ENCODE measurements around the gene ITGB8.

ITGB8 gene

GRCh38 chr7:20444030-20444800 is 113.5 kb downstream of the ITGB8 start:
- H3K4me1 ChIP-seq (ENCODE audit: control insufficient read depth in 5 of 5, insufficient read depth in 5 of 5, low read length in 5 of 5): no peaks in the 10 kb centered on the region
- peaks cover 0 to 11% (median 6%) of the 10 kb centered on the region in 5 donors for H3K9me3 ChIP-seq (ENCODE audit: control insufficient read depth in 5 of 5, low read length in 5 of 5)
- no peak overlapping the region for H3K9ac ChIP-seq (ENCODE audit: low read length in 5 of 5)
- no peak overlapping the region for H3K27ac ChIP-seq (ENCODE audit: low read depth, low read length)
- no peaks in the 10 kb centered on the region for H3K36me3 ChIP-seq (ENCODE audit: control insufficient read depth in 5 of 5, insufficient read depth in 5 of 5, low read length in 5 of 5)
- no peak overlapping the region for H3K4me3 ChIP-seq (ENCODE audit: low read depth in 1 of 5, low read length in 5 of 5)
- H3K27me3 ChIP-seq (ENCODE audit: control insufficient read depth in 5 of 5, insufficient read depth in 4 of 5, low read length in 5 of 5): peaks cover 0 to 2% (median 0%) of the 10 kb centered on the region in 5 donors

DNA sequence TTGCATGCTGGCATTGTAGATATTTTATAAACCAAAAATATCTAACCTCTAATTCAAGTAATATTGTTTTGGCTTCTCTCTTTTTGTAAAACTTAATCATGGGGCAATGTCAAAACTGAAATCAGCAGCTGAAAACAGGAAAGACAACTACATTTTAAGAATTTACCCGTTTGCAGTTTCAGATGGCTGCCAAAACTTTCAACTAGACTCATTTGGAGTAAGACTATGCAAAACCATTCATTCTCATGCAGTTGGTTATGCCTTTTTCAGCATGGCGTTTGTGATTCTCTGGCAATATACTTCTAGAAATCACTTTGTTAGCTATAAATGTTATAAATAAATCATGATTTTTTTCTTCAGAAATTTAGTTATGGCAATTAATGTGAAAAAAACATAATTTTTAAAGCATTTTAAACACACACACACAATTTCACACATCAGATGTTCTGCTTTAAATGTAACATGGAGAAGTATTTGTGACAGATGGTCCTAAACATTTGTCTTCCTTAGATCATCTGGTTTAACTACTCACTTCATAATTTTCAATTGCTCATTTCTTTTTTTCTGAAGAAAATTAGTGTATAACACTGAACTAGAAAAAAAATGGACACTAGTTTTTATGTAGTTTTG is 116.4 kb downstream of the ITGB8 start:
- Histone ChIP-seq H3K9ac (ENCODE audit: low read length in 5 of 5) (no peak overlapping the region), H3K36me3 (ENCODE audit: control insufficient read depth in 5 of 5, insufficient read depth in 5 of 5, low read length in 5 of 5) (no peaks in the 10 kb centered on the region), H3K27me3 (ENCODE audit: control insufficient read depth in 5 of 5, insufficient read depth in 4 of 5, low read length in 5 of 5) (peaks cover 0 to 3% (median 0%) of the 10 kb centered on the region in 5 donors), H3K4me3 (ENCODE audit: low read depth in 1 of 5, low read length in 5 of 5) (no peak overlapping the region), H3K4me1 (ENCODE audit: control insufficient read depth in 5 of 5, insufficient read depth in 5 of 5, low read length in 5 of 5) (no peaks in the 10 kb centered on the region), H3K27ac (ENCODE audit: low read depth, low read length) (no peak overlapping the region), H3K9me3 (ENCODE audit: control insufficient read depth in 5 of 5, low read length in 5 of 5) (peaks cover 0 to 11% (median 6%) of the 10 kb centered on the region in 5 donors)

DNA sequence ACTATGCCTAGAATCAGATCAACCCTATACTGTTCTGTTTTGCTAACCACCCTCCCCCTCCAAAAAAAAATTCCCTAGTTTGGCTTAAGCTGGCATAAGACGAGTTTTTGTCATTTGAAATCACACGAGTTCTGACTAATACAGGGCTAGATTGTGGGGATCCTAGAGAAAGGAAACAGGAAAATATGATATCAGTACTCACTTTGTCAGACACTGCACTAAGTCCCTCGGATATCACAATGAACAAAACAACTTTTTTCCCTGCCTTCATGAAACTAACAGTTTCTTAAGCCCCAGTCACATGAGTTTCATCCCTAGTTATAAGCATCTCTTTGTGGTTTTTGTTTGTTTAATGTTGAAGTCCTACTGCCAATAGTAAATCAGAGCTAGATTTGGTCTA is 118.5 kb downstream of the ITGB8 start:
- Histone ChIP-seq H3K9ac (ENCODE audit: low read length in 5 of 5) (no peak overlapping the region), H3K27me3 (ENCODE audit: control insufficient read depth in 5 of 5, insufficient read depth in 4 of 5, low read length in 5 of 5) (peaks cover 0 to 3% (median 0%) of the 10 kb centered on the region in 5 donors), H3K4me3 (ENCODE audit: low read depth in 1 of 5, low read length in 5 of 5) (no peak overlapping the region), H3K4me1 (ENCODE audit: control insufficient read depth in 5 of 5, insufficient read depth in 5 of 5, low read length in 5 of 5) (no peaks in the 10 kb centered on the region), H3K36me3 (ENCODE audit: control insufficient read depth in 5 of 5, insufficient read depth in 5 of 5, low read length in 5 of 5) (no peaks in the 10 kb centered on the region), H3K27ac (ENCODE audit: low read depth, low read length) (no peak overlapping the region), H3K9me3 (ENCODE audit: control insufficient read depth in 5 of 5, low read length in 5 of 5) (peaks cover 0 to 11% (median 6%) of the 10 kb centered on the region in 5 donors)

DNA sequence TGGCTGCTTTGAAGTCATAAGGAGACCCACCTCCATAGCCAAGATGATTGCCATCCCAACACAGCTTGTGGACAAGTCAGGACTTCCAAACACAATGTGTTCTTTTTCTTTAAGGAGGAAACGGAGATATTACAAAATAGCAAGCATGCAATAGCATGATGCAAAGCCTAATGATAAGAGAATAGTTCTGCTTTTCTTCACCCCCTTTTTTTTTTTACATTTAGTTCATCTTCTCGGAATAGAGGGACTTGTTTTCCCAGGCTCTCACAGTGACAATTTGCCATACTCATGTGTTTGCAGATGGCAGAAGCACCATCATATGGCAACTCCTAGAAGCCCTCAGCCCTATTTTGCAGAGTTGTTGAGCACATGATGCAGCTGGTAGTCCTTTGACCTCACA is 119.8 kb downstream of the ITGB8 start:
- Histone ChIP-seq H3K27me3 (ENCODE audit: control insufficient read depth in 5 of 5, insufficient read depth in 4 of 5, low read length in 5 of 5) (peaks cover 0 to 3% (median 0%) of the 10 kb centered on the region in 5 donors), H3K36me3 (ENCODE audit: control insufficient read depth in 5 of 5, insufficient read depth in 5 of 5, low read length in 5 of 5) (no peaks in the 10 kb centered on the region), H3K9me3 (ENCODE audit: control insufficient read depth in 5 of 5, low read length in 5 of 5) (peaks cover 0 to 5% (median 0%) of the 10 kb centered on the region in 5 donors), H3K4me1 (ENCODE audit: control insufficient read depth in 5 of 5, insufficient read depth in 5 of 5, low read length in 5 of 5) (no peaks in the 10 kb centered on the region), H3K27ac (ENCODE audit: low read depth, low read length) (no peak overlapping the region), H3K4me3 (ENCODE audit: low read depth in 1 of 5, low read length in 5 of 5) (no peak overlapping the region), H3K9ac (ENCODE audit: low read length in 5 of 5) (no peak overlapping the region)

DNA sequence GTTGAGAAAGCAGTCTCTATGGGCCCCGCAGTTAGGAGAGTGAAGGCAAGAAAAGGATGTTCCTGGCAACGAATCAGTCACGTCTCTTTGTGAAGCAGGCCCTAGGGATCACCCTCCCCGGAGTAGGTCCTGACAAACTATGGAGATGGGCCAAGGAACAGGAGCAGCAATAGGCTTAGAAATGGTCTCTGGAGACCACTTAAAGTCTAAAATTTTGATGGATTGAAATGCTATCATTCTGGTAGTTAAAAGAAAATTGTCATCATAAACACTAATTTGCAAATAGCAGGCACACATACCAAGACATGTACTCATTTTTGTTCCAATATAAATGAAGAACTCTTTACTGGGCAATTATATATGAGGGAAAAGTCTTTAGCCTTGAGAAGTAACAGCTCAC is 123.5 kb downstream of the ITGB8 start:
- Histone ChIP-seq H3K27ac (ENCODE audit: low read depth, low read length) (no peak overlapping the region), H3K9ac (ENCODE audit: low read length in 5 of 5) (no peak overlapping the region), H3K4me3 (ENCODE audit: low read depth in 1 of 5, low read length in 5 of 5) (no peak overlapping the region), H3K27me3 (ENCODE audit: control insufficient read depth in 5 of 5, insufficient read depth in 4 of 5, low read length in 5 of 5) (peaks cover 0 to 3% (median 0%) of the 10 kb centered on the region in 5 donors), H3K9me3 (ENCODE audit: control insufficient read depth in 5 of 5, low read length in 5 of 5) (no peaks in the 10 kb centered on the region), H3K36me3 (ENCODE audit: control insufficient read depth in 5 of 5, insufficient read depth in 5 of 5, low read length in 5 of 5) (no peaks in the 10 kb centered on the region), H3K4me1 (ENCODE audit: control insufficient read depth in 5 of 5, insufficient read depth in 5 of 5, low read length in 5 of 5) (no peaks in the 10 kb centered on the region)

DNA sequence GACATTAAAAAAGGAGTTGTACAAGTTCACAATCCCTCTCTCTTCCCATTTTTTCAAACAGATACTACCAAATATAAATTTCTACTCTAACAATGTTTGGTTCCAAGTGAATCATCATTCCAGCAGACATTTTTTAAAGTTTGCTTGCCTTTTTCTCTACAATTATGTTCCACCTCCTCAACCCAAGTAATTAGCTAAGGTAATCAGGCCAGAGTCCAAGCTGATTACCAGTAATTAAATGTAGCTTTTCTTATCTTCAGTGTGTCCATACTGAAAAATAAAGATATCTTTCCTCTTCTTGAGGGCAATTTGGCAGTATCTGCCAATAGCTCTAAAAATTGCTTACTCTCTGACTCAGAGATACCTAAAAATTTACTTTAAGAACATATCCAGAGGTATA is 126.0 kb downstream of the ITGB8 start:
- H3K27me3 ChIP-seq (ENCODE audit: control insufficient read depth in 5 of 5, insufficient read depth in 4 of 5, low read length in 5 of 5): no peaks in the 10 kb centered on the region
- no peak overlapping the region for H3K9ac ChIP-seq (ENCODE audit: low read length in 5 of 5)
- H3K4me1 ChIP-seq (ENCODE audit: control insufficient read depth in 5 of 5, insufficient read depth in 5 of 5, low read length in 5 of 5): no peaks in the 10 kb centered on the region
- no peaks in the 10 kb centered on the region for H3K36me3 ChIP-seq (ENCODE audit: control insufficient read depth in 5 of 5, insufficient read depth in 5 of 5, low read length in 5 of 5)
- no peaks in the 10 kb centered on the region for H3K9me3 ChIP-seq (ENCODE audit: control insufficient read depth in 5 of 5, low read length in 5 of 5)
- H3K4me3 ChIP-seq (ENCODE audit: low read depth in 1 of 5, low read length in 5 of 5): no peak overlapping the region
- no peak overlapping the region for H3K27ac ChIP-seq (ENCODE audit: low read depth, low read length)

GRCh38 chr7:20458521-20458920 is 127.8 kb downstream of the ITGB8 start:
- Histone ChIP-seq H3K27me3 (ENCODE audit: control insufficient read depth in 5 of 5, insufficient read depth in 4 of 5, low read length in 5 of 5) (no peaks in the 10 kb centered on the region), H3K36me3 (ENCODE audit: control insufficient read depth in 5 of 5, insufficient read depth in 5 of 5, low read length in 5 of 5) (no peaks in the 10 kb centered on the region), H3K9me3 (ENCODE audit: control insufficient read depth in 5 of 5, low read length in 5 of 5) (no peaks in the 10 kb centered on the region), H3K9ac (ENCODE audit: low read length in 5 of 5) (no peak overlapping the region), H3K4me1 (ENCODE audit: control insufficient read depth in 5 of 5, insufficient read depth in 5 of 5, low read length in 5 of 5) (no peaks in the 10 kb centered on the region), H3K27ac (ENCODE audit: low read depth, low read length) (no peak overlapping the region), H3K4me3 (ENCODE audit: low read depth in 1 of 5, low read length in 5 of 5) (no peak overlapping the region)

DNA sequence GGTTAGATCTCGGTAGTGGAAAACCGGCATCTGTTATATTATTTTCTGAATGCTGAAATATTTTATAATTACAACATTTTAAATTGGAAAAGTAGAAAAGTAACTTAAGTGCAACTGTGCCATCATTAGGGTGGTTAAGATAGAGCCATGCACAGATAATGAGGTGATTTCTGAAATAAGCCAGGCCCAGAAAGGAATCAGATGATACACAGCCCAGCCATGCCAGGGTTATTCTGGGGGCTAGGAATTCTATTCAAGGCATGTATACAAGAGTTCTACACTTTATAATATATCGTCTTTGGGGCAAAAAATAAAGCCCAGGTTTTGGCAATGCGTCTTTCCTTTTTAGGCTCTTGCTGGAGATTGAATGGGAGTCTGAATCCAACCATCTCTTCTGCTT is 128.7 kb downstream of the ITGB8 start:
- H3K4me1 ChIP-seq (ENCODE audit: control insufficient read depth in 5 of 5, insufficient read depth in 5 of 5, low read length in 5 of 5): no peaks in the 10 kb centered on the region
- no peak overlapping the region for H3K4me3 ChIP-seq (ENCODE audit: low read depth in 1 of 5, low read length in 5 of 5)
- H3K9ac ChIP-seq (ENCODE audit: low read length in 5 of 5): no peak overlapping the region
- H3K27me3 ChIP-seq (ENCODE audit: control insufficient read depth in 5 of 5, insufficient read depth in 4 of 5, low read length in 5 of 5): no peaks in the 10 kb centered on the region
- H3K9me3 ChIP-seq (ENCODE audit: control insufficient read depth in 5 of 5, low read length in 5 of 5): no peaks in the 10 kb centered on the region
- H3K27ac ChIP-seq (ENCODE audit: low read depth, low read length): no peak overlapping the region
- H3K36me3 ChIP-seq (ENCODE audit: control insufficient read depth in 5 of 5, insufficient read depth in 5 of 5, low read length in 5 of 5): no peaks in the 10 kb centered on the region

DNA sequence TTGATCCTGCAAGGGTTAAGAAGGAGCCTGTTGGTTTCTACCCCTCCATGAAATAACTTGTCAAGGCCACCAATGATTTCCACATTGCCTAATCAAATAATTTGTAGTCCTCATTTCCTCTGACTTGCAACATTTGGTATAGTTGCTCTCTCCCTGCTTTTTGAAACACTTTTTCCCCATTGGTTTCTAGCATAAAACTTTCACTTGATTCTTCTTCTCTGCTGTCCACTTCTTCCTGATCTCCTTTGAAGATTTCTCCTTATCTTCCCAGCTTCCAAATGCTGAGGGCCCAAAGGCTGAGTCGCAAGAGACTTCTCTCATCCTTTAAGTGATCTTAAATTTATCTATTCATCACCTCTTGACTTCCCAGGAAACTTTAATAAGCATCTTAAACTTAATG is 134.2 kb downstream of the ITGB8 start:
- Histone ChIP-seq H3K27me3 (ENCODE audit: control insufficient read depth in 5 of 5, insufficient read depth in 4 of 5, low read length in 5 of 5) (no peaks in the 10 kb centered on the region), H3K4me1 (ENCODE audit: control insufficient read depth in 5 of 5, insufficient read depth in 5 of 5, low read length in 5 of 5) (no peaks in the 10 kb centered on the region), H3K27ac (ENCODE audit: low read depth, low read length) (no peak overlapping the region), H3K4me3 (ENCODE audit: low read depth in 1 of 5, low read length in 5 of 5) (no peak overlapping the region), H3K9ac (ENCODE audit: low read length in 5 of 5) (no peak overlapping the region), H3K9me3 (ENCODE audit: control insufficient read depth in 5 of 5, low read length in 5 of 5) (no peaks in the 10 kb centered on the region), H3K36me3 (ENCODE audit: control insufficient read depth in 5 of 5, insufficient read depth in 5 of 5, low read length in 5 of 5) (no peaks in the 10 kb centered on the region)

Data from subcutaneous abdominal adipose tissue (tissue), 5 donors.